Keratinocyte (primary cell): ENCODE data around the gene ARHGEF28. TPM values are rescaled to one million over a fixed set of nuclear protein-coding genes. Genes with fewer than 3 reads are reported as not detected.

ENCODE experiments used
- DNase-seq: peaks from one replicate; pipeline ENCODE4 v3.0.0-alpha.2; 2011; ENCODE audit warnings: low read depth, missing footprints, low spot score
- FAIRE-seq: peaks from 2 replicates; lab custom pipeline; 2011; peaks lifted over from hg19 to GRCh38; lab: Jason Lieb, UNC
- H2AFZ ChIP-seq: 2 replicates; pipeline ENCODE4 v1.6.0; 2012; ENCODE audit warnings: low read length, control low read depth, inconsistent platforms; ENCODE audit not compliant: control insufficient read depth
- H3K27ac ChIP-seq: 2 replicates; pipeline ENCODE4 v1.5.1; 2011; ENCODE audit warnings: low read length; ENCODE audit not compliant: control insufficient read depth, insufficient read depth
- H3K27me3 ChIP-seq: 3 replicates; pipeline ENCODE4 v1.6.0; 2011; ENCODE audit warnings: low read length; ENCODE audit not compliant: control insufficient read depth, insufficient read depth; ENCODE audit errors: extremely low read depth
- H3K36me3 ChIP-seq, 2 experiments: 2 replicates in 1 of 2; 3 replicates in 1 of 2; pipeline ENCODE4 v1.5.1; 2011; ENCODE audit warnings: low read length in 2 of 2, mild to moderate bottlenecking in 1 of 2; ENCODE audit not compliant: control insufficient read depth in 2 of 2, insufficient read depth in 2 of 2; ENCODE audit errors: extremely low read depth in 1 of 2
- H3K4me1 ChIP-seq: 3 replicates; pipeline ENCODE4 v1.5.1; 2011; ENCODE audit warnings: low read length; ENCODE audit not compliant: control insufficient read depth, insufficient read depth; ENCODE audit errors: extremely low read depth
- H3K4me2 ChIP-seq: 3 replicates; pipeline ENCODE4 v1.6.0; 2011; ENCODE audit warnings: low read depth, low read length; ENCODE audit not compliant: control insufficient read depth, insufficient read depth; ENCODE audit errors: extremely low read depth
- H3K4me3 ChIP-seq, 3 experiments: fragments of 200-600 bp in 1 of 3; sonication (generic) in 1 of 3; 2 replicates in 2 of 3; 3 replicates in 1 of 3; pipeline ENCODE4 v1.5.1; 2011 to 2016; ENCODE audit warnings: low read length in 3 of 3, mild to moderate bottlenecking in 3 of 3, control low read depth in 2 of 3, inconsistent platforms in 1 of 3, low read depth in 1 of 3, mixed read lengths in 1 of 3, mixed run types in 1 of 3, moderate library complexity in 1 of 3; ENCODE audit not compliant: control insufficient read depth in 2 of 3, insufficient read depth in 2 of 3; ENCODE audit errors: extremely low read depth in 1 of 3
- H3K79me2 ChIP-seq: 2 replicates; pipeline ENCODE4 v1.6.0; 2012; ENCODE audit warnings: low read length; ENCODE audit not compliant: control insufficient read depth, insufficient read depth
- H3K9ac ChIP-seq: 3 replicates; pipeline ENCODE4 v1.6.0; 2011; ENCODE audit warnings: low read length; ENCODE audit not compliant: control insufficient read depth, insufficient read depth; ENCODE audit errors: extremely low read depth
- H3K9me1 ChIP-seq: 3 replicates; pipeline ENCODE4 v1.6.0; 2011; ENCODE audit warnings: low read length; ENCODE audit not compliant: control insufficient read depth, insufficient read depth; ENCODE audit errors: extremely low read depth
- H3K9me3 ChIP-seq: 2 replicates; pipeline ENCODE4 v1.5.1; 2012; ENCODE audit warnings: low read depth, low read length; ENCODE audit not compliant: control insufficient read depth
- H4K20me1 ChIP-seq: 3 replicates; pipeline ENCODE4 v1.6.0; 2011; ENCODE audit warnings: low read length; ENCODE audit not compliant: control insufficient read depth, insufficient read depth; ENCODE audit errors: extremely low read depth
- EZH2 ChIP-seq: IDR thresholded peaks from one replicate; pipeline ENCODE4 v1.6.1; 2012; ENCODE audit warnings: inconsistent platforms, mild to moderate bottlenecking, low read length, moderate library complexity
- dilution Hi-C: fragments of 300-500 bp; cut with MboI; formaldehyde crosslinking; loops from one replicate; pipeline ENCODE4 v1.7.0; 2020; ENCODE audit warnings: low sequenced_read_pairs; ENCODE audit not compliant: extremely low pct_ligation_motif_present
- polyA plus RNA-seq, 5 experiments: library from polyadenylated mRNA; depleted of rRNA in 3 of 5; stranded (reverse) in 3 of 5; stranded (forward) in 1 of 5; unstranded in 1 of 5; fragments of >200 nt; gene quantifications; 1 replicate in 1 of 5; 2 replicates in 3 of 5; 3 replicates in 1 of 5; pipeline versions ENCODE4 v1.2.1 to v1.2.3, GENCODE V29; 2011 to 2012; ENCODE audit warnings: missing spikeins in 2 of 5, low read depth in 1 of 5, low replicate concordance in 1 of 5
- TF ChIP-seq, protein P1 (sequence below), 3 experiments: IDR thresholded peaks in 1 of 3; conservative IDR thresholded peaks in 1 of 3; optimal IDR thresholded peaks in 1 of 3; 2 replicates in 2 of 3; 3 replicates in 1 of 3; pipeline versions ENCODE3 to v1.5.1; 2011; ENCODE audit warnings: low read length in 3 of 3, mild to moderate bottlenecking in 3 of 3, moderate library complexity in 2 of 3, control low read depth in 1 of 3, inconsistent platforms in 1 of 3; ENCODE audit not compliant: insufficient read depth in 2 of 3; ENCODE audit errors: extremely low read depth in 1 of 3

ARHGEF28 gene
- polyA plus RNA-seq, 1 donor (not counting 4 experiments of a cell fraction or from before 2014, with no cell fraction given) = 31.6 TPM

DNA sequence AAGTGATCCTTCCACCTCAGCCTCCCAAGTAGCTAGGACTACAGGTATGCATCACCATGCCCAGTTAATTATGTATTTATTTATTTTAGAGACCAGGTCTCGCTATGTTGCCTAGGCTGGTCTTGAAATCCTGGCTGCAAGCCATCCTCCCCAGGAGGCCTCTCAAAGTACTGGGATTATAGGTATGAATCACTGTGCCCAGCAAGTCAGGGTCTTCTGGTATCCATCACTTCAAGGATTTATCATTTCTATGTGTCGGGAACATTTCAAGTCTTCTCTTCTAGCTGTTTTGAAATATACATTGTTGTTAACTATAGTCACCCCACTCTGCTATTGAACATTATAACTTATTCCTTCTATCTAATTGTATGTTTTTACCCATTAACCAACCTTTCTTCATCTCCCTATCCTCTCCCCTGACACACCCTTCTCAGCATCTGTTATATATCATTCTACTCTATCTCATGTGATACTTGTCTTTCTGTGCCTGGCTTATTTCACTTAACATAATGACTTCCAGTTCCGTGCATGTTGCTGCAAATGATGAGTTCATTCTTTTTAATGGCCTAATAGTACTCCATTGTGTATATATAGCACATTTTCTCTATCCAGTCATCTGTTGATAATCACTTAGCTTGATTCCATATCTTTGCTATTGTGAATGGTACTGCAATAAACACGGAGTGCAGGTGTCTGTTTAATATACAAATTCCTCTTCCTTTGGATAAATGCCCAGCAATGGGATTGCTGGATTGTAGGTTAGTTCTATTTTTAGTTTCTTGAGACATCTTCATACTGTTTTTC, 34.1 kb upstream of the ARHGEF28 start:
- dilution Hi-C loops = no loop called here
- FAIRE-seq (no peak), DNase-seq (no peak)
- Histone ChIP-seq H3K27me3 (no peaks in the 10 kb centered on the region), H3K79me2 (no peaks in the 10 kb centered on the region), H3K9ac (no peak overlapping the region), H3K4me1 (peaks cover 22% of the 10 kb centered on the region), H3K4me3 (no peak overlapping the region), H2AFZ (no peak overlapping the region), H3K9me3 (no peaks in the 10 kb centered on the region), H4K20me1 (no peaks in the 10 kb centered on the region), H3K27ac (peak overlapping the region; percentile 33), H3K4me2 (no peak overlapping the region), H3K9me1 (no peaks in the 10 kb centered on the region), H3K36me3 (no peaks in the 10 kb centered on the region)
- TF ChIP-seq, protein P1, sequence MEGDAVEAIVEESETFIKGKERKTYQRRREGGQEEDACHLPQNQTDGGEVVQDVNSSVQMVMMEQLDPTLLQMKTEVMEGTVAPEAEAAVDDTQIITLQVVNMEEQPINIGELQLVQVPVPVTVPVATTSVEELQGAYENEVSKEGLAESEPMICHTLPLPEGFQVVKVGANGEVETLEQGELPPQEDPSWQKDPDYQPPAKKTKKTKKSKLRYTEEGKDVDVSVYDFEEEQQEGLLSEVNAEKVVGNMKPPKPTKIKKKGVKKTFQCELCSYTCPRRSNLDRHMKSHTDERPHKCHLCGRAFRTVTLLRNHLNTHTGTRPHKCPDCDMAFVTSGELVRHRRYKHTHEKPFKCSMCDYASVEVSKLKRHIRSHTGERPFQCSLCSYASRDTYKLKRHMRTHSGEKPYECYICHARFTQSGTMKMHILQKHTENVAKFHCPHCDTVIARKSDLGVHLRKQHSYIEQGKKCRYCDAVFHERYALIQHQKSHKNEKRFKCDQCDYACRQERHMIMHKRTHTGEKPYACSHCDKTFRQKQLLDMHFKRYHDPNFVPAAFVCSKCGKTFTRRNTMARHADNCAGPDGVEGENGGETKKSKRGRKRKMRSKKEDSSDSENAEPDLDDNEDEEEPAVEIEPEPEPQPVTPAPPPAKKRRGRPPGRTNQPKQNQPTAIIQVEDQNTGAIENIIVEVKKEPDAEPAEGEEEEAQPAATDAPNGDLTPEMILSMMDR (optimal IDR thresholded peaks at IDR 0.05 in 1 of 3, IDR thresholded peaks at IDR 0.05 in 1 of 3, conservative IDR thresholded peaks at IDR 0.05 in 1 of 3; ENCODE audit: extremely low read depth in 1 of 3, insufficient read depth in 2 of 3, low read length in 3 of 3) = no peak
- no peak for TF ChIP-seq EZH2

DNA sequence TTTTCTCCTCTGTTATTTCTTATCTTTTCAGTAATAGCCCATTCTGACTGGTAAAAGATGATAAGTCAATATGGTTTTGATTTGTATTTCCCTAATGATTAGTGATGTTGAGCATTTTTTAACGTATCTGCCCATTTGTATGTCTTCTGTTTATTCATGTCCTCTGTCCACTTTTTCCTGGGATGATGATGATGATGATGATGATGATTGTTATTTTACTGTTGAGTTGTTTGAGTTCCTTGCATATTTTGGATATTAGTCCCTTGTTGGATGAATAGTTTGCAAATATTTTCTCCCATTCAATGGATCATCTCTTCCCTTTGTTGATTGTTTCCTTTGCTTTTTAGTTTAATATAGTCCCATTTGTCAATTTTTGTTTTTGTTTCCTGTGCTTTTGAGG, 33.4 kb upstream of the ARHGEF28 start:
- FAIRE-seq = peak; percentile 17
- Histone ChIP-seq H3K9ac (no peak overlapping the region), H3K27ac (no peak overlapping the region), H3K27me3 (no peaks in the 10 kb centered on the region), H2AFZ (no peak overlapping the region), H3K4me2 (peak overlapping the region; percentile 37), H3K79me2 (no peaks in the 10 kb centered on the region), H4K20me1 (no peaks in the 10 kb centered on the region), H3K9me1 (no peaks in the 10 kb centered on the region), H3K4me3 (no peak overlapping the region), H3K4me1 (peaks cover 22% of the 10 kb centered on the region), H3K36me3 (no peaks in the 10 kb centered on the region), H3K9me3 (no peaks in the 10 kb centered on the region)
- dilution Hi-C loops = no loop called here
- DNase-seq = no peak
- TF ChIP-seq, protein P1 (optimal IDR thresholded peaks at IDR 0.05 in 1 of 3, IDR thresholded peaks at IDR 0.05 in 1 of 3, conservative IDR thresholded peaks at IDR 0.05 in 1 of 3; ENCODE audit: extremely low read depth in 1 of 3, insufficient read depth in 2 of 3, low read length in 3 of 3) = no peak
- TF ChIP-seq EZH2 = no peak
